HG02885 (cell line): Measurements from ENCODE around the gene PNISR.
"Not testable (repeated sequence)": the region's sequence is repeated elsewhere in the genome, so short reads cannot be mapped to it uniquely, and the experiment has no call there.

Source experiments
- ATAC-seq: cut with Tn5 transposase; IDR thresholded peaks from one replicate; pipeline ENCODE4 v1.9.1; 2021; ENCODE audit warnings: mild to moderate bottlenecking; ENCODE audit not compliant: unreplicated experiment, poor library complexity

PNISR gene, protein sequence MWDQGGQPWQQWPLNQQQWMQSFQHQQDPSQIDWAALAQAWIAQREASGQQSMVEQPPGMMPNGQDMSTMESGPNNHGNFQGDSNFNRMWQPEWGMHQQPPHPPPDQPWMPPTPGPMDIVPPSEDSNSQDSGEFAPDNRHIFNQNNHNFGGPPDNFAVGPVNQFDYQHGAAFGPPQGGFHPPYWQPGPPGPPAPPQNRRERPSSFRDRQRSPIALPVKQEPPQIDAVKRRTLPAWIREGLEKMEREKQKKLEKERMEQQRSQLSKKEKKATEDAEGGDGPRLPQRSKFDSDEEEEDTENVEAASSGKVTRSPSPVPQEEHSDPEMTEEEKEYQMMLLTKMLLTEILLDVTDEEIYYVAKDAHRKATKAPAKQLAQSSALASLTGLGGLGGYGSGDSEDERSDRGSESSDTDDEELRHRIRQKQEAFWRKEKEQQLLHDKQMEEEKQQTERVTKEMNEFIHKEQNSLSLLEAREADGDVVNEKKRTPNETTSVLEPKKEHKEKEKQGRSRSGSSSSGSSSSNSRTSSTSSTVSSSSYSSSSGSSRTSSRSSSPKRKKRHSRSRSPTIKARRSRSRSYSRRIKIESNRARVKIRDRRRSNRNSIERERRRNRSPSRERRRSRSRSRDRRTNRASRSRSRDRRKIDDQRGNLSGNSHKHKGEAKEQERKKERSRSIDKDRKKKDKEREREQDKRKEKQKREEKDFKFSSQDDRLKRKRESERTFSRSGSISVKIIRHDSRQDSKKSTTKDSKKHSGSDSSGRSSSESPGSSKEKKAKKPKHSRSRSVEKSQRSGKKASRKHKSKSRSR

DNA sequence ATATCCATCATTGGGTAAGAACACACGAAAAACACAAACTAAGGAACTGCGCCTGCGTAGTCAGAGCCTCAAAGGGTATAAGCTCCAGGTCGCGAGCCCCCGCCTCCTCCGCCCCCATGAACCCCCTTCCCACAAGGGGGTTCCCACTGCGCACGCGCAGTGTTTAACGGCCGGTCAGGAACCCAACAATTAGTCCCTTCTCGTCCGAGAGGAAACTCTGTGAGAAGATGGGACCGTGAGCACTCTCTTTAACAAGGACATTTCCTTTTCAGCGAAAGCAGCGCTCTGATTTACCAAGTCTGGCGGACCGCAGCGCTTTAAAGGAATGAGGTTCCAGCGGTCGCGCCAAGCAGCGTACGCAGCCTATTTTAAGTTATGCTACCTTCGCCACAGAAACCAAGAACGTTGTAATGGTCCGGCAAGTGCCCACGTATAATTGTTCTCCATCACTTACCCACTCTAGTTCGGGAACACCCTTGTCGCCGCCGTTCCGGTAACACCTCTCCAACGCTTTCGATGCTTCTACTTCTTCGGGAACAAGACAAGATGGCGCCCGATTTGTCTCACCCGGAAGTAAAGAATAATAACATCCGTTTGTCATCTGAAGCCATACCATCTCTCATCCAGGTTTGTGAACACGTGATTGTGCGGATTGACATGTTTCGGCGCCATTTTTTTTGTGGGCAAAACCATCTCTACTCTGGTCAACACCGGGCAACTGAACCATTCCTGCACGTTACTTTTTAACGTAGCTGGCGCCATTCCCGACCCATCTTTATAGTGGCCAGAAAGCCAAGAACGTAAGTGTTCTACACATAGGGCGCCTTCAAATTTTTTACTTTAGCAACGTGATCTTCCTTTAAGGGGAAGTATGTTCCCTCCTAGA, at the start of gene PNISR:
TSS of gene PNISR (minus strand) at position 548 of the 886 bp plus-strand sequence. CDS start 10,649 bp downstream, outside the sequence.
- peak; percentile 85 for ATAC-seq

DNA sequence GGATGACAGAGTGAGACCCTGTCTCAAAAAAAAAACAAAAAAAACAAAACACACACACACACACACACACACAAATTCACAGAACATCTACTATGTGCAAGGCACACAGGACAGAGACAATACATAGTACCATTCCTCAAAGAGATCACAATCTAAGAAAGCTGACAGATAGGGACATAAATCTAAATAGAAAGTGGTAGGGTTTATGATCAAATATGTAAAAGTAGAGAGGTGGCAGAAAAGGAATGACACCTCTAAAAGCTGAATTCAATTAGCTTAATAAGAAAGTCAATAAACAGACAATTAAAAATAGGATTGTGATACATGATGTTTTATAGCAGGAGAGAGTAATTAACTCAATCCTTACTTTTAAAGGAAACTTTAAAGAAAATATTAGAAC, 48.6 kb upstream of the PNISR start:
- ATAC-seq: no peak

DNA sequence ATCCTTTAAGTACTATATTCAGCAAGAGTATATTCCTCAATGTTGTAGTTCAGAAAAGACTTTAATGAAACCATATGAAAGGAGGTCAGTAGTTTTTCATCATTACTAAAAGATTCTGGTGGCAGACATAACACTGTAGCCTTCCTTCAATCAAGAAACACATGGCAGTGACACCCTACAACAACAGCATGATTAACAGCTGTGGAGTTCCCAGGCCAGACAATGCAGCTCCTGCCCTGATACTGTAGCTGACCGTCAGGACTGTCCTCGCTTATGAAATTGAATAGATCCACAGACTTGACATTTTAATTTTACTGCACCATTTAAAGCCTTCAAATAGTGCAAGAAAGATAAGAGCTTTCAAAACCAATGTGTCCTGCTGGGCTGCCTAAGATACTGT, 46.5 kb upstream of the PNISR start:
- no peak for ATAC-seq

DNA sequence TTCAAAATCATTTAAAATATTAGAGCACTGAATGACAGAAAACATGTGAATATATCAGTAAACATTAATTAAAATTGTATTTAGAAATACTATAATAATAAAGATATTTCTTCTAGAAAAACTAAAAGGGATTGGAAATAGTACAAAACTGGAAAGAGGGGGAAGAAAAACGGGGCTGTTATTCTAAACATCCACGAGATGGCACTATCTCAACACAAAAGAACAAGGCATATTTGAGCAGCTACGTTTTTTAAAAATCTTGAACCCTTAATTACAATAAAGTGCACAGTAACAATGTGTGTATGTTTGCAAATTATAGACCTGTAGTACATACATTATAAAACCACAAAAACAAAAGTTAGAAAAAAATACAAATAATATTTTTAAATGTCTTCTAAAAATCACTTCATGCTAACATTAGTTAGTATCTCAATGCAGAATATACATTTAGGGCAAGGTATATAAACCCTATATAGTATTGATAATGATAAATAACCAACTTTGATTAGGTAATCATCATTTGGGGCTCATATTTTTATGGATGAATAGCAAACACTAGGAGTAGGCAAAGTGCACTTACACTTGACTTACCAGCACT, 42.5 kb upstream of the PNISR start:
- ATAC-seq: peak; percentile 75

DNA sequence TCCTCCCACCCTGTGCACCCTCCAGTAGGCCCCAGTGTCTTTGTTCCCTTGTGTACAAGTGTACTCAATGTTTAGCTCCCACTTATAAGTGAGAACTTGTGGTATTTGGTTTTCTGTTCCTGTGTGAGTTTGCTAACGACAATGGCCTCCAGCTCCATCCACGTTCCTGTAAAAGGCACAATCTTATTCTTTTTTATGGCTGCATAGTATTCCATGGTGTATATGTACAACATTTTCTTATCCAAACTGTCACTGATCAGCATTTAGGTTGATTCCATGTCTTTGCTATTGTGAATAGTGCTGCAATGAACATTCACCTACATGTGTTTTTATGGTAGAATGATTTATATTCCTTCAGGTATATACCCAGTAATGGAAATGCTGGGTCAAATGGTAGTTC, 34.0 kb upstream of the PNISR start:
- not testable (repeated sequence) for ATAC-seq

DNA sequence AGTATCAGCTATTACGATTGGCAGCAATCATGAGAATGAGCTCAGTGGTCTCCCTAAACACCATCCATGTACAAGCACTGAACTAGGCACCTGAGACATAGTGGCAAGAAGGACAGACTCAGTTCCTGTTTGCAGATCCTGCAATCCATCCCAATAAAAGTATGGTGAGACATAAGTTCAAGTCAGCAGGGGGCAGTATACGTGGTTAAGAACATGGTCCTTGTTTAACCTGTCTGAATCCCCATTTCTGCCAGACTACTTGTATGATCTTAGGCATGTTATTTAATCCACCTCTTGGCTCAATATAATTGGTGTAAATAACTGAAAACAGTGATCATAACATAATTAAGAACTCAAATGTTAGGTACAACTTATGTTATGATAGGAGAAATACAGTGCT, 33.2 kb upstream of the PNISR start:
- peak; percentile 56 for ATAC-seq

DNA sequence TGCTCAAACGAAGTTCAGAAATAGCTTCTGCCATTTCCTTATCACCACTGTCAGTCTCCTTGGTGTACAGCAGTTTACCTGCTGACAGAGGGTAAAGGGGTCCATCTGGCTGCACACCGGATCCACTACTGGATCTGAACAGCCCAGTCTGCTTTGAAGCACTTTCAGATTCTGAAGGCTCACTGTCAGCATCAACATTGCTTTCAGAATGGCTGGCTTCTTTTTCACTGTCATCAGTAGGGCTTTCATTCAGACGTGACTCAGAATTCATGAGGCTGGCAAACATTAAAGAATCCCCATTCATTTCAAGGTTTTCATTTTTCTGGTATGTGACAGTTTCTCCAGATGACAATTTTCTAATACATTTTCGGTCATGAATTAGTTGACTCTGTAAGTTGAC, 21.0 kb upstream of the PNISR start:
- ATAC-seq: peak; percentile 48

DNA sequence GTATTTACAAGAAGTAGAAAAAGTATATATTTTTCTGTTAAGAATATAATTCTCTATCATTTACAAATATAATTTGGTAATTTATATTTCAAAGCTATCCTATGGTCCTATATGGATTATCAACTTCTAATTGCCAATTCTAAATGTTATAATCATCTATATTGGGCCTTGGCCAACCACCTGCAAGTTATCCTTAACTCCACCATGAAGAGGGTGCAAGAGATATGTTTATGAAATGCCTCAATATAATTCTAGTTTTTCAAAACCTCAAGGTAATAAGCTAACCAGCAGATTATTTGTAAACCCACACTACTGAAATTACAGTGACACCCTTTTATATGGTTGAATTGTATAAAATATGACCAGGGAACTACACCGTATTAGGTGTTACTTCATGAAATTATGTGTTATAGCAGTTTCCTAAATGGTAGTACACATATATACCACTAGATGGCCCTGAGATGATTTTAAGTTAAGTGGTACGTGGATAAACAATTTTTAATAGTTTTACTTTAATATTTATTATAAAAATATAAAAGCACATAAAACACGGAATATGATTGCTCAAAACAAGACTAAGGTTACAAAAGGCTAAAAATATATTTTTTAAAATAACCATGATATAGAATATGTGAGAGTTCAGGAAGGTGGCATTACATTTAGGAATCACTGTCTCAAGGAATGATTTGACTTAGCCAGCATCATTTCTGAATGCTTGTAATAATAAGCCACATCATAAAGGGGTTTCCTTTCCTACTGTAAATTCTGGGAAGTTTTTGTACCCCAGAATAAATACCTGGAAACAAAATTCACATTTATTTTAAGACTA, 9.8 kb upstream of the PNISR start:
- peak; percentile 86 for ATAC-seq

DNA sequence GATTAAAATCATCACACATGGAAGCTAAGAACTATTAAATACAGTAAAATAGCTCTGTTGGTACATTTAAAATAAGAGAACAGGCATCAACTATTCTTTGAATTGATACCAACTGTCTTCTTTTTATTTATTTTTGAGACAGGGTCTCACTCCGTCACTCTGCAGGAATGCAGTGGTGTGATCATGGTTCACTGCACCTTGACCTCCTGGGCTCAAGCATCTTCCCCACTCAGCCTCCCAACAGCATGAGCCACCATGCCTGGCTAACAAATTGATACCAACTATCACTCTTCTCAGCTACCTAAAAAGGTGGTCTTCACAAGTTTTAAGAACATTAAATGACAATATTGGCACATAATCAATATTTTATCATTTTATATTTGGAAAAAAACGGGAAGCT, 7.8 kb upstream of the PNISR start:
- no peak for ATAC-seq

DNA sequence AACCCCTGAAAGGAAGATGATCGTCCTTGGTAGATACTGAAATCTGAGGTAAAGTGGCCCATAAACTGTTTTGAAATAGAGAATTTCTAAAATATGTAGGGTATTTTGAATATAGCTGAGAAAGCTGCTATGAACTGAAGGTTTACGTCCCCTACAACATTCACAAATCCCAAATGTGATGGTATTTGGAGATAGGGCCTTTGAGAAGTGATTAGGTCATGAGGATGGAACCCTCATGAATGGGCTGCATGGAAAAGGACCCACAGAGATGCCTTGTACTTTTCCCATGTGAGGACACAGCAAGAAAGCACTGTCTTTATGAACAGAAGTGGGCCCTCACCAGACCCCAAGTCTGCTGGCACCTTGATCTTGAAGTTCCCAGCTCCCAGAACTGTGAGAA, 6.8 kb upstream of the PNISR start:
- no peak for ATAC-seq

DNA sequence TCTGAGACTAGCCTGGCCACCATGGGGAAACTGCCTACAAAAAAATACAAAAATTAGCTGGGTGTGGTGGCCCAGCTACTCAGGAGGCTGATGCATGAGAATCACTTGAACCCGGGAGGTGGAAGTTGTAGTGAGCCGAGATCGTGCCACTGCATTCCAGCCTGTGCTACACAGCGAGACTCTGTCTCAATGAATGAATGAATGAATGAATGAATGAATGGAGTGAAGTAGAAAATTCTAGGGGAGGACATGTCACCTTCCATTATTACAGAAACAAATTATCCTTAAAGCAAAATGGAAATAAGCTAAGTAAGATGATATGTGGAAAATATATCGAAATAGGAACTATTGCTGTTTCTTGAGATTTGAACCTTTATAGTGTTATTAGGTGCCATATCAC, 2.9 kb upstream of the PNISR start:
- ATAC-seq: no peak

DNA sequence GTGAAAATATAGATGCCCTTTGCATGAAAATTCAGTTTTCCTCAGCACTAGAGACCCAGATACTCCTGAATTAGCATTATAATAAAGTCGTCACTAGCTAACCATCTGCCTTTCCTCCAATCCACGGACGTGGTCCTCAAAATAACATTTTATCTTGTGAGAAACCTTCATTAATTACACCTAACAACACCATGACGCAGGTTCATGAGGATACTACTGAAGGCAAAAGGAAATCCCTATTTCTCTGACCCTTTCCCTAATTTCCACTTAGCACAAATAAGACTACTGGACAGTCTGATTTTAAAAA, 1.3 kb upstream of the PNISR start:
- no peak for ATAC-seq

DNA sequence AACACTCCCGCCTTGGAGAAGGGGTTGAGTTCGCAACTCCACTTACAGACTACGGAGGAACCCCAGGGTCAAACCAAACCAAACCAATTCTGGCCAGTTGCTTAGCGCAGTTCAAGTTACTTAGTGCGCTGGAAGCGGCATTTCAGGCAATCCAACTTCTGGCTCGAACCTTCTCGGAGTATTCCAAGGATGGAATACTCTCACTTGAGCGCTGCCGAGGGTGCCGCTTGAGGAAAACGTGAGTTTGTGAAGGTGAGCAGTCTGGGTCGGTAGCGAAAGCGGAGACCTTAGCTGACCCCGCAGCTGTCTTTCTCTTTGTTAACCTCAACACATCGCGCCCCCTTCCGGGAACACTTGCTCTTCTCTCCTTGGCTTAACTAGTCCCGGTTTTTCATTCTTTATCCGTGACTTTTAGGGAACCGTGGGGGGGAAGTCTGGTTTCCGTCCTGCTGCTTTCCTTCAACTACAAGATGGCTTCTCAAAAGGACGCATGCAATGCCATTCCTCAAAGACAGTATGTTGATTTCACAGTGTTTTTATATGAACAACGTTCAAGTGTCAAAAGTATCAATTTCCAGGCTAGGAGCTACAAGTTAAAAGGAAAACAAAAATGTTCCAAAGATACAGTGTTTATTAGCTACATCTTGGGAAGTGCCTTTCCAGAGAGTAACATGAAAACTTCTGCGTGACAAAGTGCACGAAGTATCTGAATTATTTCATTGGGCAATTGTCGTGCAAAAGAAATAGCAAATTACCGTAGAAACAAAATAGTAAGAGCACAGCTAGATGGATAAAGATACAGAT, 741 bp upstream of the PNISR start:
- peak; percentile 52 for ATAC-seq

DNA sequence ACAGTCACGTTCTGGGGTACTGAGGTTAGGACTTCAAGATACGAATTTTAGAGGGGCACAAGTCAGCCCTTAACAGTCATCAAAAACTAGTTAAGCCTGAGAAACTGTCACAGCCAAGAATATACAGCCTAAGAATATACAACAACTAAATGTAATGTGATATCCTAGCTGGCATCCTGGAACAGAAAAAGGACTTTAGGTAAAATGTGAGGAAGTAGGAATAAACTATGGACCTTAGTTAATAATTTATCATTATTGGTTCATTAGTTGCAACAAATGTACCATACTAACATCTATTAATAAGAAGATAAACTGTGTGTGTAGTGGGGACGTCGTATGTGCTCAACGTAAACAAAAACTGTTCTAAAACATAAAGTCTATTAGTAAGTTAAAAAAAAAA, 1.1 kb downstream of the PNISR start:
- no peak for ATAC-seq

DNA sequence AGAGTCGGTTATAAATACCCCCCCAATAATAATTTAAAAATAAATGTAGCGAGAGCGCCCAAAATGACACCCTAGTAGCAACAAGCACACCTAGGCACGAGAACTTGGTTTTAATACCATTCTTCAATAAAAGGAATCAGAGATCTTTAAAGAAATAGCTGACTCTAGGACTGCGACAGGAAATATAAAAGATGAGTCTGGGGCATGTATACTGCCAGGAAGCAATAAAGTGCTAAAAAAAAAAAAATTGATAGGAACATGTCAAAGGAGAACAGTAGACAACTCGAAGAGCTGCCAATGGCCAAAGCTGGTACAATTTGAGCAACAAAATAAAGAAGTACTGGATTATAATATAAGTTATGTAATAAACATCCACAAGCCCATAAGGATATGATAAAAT, 2.2 kb downstream of the PNISR start:
- ATAC-seq: no peak

DNA sequence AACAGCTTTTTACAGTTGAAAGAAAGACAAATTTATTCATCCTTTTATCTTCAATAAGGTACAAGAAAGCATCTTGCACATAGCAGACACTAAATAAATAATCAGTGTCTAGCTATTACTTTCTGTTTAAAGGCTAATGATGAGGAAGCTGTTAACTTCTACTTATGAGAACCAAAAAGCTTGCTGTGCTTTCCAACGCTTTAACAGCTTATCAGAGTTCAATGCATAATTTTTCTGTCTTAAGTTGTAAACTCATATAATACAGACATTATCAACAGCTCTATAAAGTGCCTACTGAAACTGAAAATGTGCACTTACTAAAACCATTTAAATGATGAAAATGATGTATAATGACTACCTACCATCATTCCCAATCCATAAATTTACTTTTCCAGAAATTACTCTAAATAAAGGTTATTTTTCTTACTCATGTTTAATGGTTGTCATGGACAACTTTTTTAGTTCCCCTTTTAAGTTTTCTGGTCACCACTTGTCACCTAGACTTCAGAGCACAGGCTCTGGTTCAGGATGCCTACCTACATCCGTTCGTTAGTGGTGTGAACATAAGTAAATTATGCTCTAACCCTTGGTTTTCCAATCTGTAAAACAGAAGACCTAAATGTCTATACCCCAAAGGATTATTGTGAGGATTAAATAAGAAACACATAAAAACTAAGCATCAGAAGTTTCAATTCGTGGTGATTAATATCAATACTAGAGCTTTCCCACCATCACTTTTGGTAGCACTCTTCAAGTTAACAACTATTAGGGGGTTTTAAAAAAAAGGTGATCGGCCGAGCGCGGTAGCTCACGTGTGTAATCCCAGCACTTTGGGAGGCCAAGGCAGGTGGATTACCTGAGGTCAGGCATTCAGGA, 8.0 kb downstream of the PNISR start:
- ATAC-seq: peak; percentile 85

DNA sequence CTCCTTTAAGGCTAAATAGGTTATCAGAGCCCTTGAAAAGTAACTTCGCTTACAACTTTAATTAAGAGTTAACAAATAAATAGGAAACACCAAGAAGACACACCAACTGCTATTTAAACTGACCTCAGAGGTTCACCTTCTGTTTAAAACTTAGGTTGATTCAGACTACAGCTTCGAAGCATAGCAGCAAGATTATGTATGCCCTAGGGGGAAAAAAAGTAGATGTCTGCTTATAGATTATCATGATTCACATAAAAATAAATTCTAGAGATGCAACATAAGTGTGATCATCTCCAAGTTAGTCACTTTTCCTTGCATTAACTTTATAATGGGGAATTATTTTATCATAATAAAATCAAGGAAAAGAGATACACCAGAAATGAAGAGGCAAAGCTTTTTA, 8.9 kb downstream of the PNISR start:
- ATAC-seq: no peak

DNA sequence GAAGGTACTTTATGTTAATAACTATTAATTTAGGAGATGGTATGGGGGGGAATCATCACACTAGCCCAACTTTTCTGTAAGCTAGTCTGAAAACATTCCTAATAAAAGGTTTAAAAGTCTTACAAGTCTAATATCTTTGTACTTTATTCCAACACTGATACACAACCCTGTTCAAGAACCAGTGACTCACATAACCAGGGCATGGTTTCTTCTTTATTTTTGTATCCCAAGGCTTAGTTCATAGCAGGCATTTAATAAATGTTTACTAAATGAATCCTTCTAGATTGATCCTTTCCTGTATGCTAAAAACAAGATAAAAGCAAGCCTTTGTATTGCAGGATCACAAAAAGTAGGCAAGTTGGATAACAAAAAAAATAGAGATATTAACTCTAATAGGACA, 9.7 kb downstream of the PNISR start:
- ATAC-seq: no peak
